DOHH2 (cell line): ENCODE measurements around the gene MRPL36.

Experiments
- EZH2phosphoT487 ChIP-seq: fragments of 200-600 bp; sonication (generic); IDR thresholded peaks from 2 replicates; pipeline ENCODE4 v1.6.1; 2017; ENCODE audit warnings: borderline replicate concordance, mild to moderate bottlenecking, antibody characterized with exemption, low read length, moderate library complexity, mixed read lengths
- TF ChIP-seq, protein P1 (sequence below): fragments of 200-600 bp; sonication (generic); IDR thresholded peaks from one replicate; pipeline ENCODE4 v1.5.1; 2014; ENCODE audit warnings: antibody characterized with exemption, mild to moderate bottlenecking, low read depth, low read length; ENCODE audit not compliant: poor library complexity, severe bottlenecking

DNA sequence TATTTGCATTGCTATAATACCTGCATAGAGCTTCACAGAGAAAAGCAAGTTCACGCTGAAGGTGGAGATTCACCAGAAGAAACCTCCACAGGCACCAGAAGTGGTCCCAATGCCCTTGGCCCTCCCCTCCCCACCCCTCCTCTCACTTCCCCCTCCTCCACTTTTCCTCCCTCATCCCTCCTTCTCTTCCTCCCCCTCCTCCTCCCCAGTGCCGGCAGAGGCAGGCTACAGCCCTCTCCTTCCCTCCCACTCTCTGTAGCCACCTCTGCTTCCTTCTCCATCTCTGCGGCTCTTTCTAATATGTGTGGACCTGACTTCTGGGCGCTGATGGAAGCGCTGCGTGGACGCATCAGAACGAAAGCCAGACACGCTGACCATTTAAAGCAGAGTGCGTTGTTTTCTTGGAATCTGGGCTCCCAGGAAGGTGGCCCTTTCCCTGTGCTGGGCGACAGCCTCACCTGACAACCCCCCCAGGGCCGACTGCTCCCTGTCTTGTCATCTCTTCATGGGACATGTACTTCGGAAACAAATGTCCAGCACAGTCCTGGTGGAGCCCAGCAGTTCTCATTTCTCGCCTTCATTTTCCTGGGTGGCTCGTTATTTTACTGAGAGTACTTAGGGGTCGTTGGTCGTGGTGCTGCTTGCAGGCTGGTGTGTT is 31.1 kb upstream of the MRPL36 start:
- TF ChIP-seq, protein P1, sequence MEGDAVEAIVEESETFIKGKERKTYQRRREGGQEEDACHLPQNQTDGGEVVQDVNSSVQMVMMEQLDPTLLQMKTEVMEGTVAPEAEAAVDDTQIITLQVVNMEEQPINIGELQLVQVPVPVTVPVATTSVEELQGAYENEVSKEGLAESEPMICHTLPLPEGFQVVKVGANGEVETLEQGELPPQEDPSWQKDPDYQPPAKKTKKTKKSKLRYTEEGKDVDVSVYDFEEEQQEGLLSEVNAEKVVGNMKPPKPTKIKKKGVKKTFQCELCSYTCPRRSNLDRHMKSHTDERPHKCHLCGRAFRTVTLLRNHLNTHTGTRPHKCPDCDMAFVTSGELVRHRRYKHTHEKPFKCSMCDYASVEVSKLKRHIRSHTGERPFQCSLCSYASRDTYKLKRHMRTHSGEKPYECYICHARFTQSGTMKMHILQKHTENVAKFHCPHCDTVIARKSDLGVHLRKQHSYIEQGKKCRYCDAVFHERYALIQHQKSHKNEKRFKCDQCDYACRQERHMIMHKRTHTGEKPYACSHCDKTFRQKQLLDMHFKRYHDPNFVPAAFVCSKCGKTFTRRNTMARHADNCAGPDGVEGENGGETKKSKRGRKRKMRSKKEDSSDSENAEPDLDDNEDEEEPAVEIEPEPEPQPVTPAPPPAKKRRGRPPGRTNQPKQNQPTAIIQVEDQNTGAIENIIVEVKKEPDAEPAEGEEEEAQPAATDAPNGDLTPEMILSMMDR = no peak
- TF ChIP-seq EZH2phosphoT487 = no peak
